MCF 10A (cell line): Measurements from ENCODE around the gene YPEL2. TPM values are rescaled to one million over a fixed set of nuclear protein-coding genes. Genes with fewer than 3 reads are reported as not detected.

Experiments
- BruUV-seq: library from RNA; stranded (reverse); fragments of 400-500 nt; replicated peaks from 2 replicates; lab custom pipeline; 2021; lab: Mats Ljungman, UMichigan
- CTCF ChIA-PET: fragments of 300-600 bp; sonication (Branson Sonifier 250); formaldehyde crosslinking; extraction: SDS; loops from one replicate; lab custom pipeline; 2021; ENCODE audit warnings: antibody characterized with exemption, inconsistent platforms; lab: Yijun Ruan, JAX
- POLR2A ChIA-PET: fragments of 300-600, 350-650 bp; sonication (Branson Sonifier 250); formaldehyde crosslinking; extraction: SDS; loops from one replicate; lab custom pipeline; 2020; ENCODE audit warnings: antibody characterized with exemption, inconsistent platforms; lab: Yijun Ruan, JAX
- DNase-seq: peaks from one replicate; pipeline ENCODE4 v3.0.0-alpha.2; 2018; ENCODE audit not compliant: unreplicated experiment
- H3K27ac Mint-ChIP-seq: one replicate; pipeline ENCODE4 v1.8.0; 2022; ENCODE audit warnings: mild to moderate bottlenecking, low read depth, mixed read lengths; ENCODE audit not compliant: unreplicated experiment
- H3K27me3 Mint-ChIP-seq: one replicate; pipeline ENCODE4 v1.8.0; 2022; ENCODE audit warnings: mixed read lengths; ENCODE audit not compliant: insufficient read depth, unreplicated experiment
- H3K36me3 Mint-ChIP-seq: one replicate; pipeline ENCODE4 v1.8.0; 2022; ENCODE audit warnings: mild to moderate bottlenecking, moderate library complexity, mixed read lengths; ENCODE audit not compliant: insufficient read depth, unreplicated experiment
- H3K4me1 Mint-ChIP-seq: one replicate; pipeline ENCODE4 v1.8.0; 2022; ENCODE audit warnings: mixed read lengths; ENCODE audit not compliant: insufficient read depth, unreplicated experiment
- H3K4me3 Mint-ChIP-seq: one replicate; pipeline ENCODE4 v1.8.0; 2022; ENCODE audit warnings: mild to moderate bottlenecking, moderate library complexity, mixed read lengths; ENCODE audit not compliant: unreplicated experiment
- H3K9me3 Mint-ChIP-seq: one replicate; pipeline ENCODE4 v1.8.0; 2022; ENCODE audit warnings: mixed read lengths; ENCODE audit not compliant: unreplicated experiment
- intact Hi-C: fragments of 100-400 bp; cut with micrococcal nuclease; formaldehyde crosslinking; loops from 2 replicates; pipeline ENCODE4 v1.14.1; 2022
- total RNA-seq: library from RNA; stranded (reverse); gene quantifications from 2 replicates; pipeline ENCODE4 v1.2.3, GENCODE V29; 2022
- TF ChIP-seq, protein P1 (sequence below): fragments of 200-600 bp; IDR thresholded peaks from one replicate; pipeline ENCODE4 v1.8.0; 2022; ENCODE audit warnings: antibody characterized with exemption, mild to moderate bottlenecking; ENCODE audit not compliant: unreplicated experiment

Gene YPEL2
- total RNA-seq, 1 experiment from 2014 or later, result 2.1 TPM

DNA sequence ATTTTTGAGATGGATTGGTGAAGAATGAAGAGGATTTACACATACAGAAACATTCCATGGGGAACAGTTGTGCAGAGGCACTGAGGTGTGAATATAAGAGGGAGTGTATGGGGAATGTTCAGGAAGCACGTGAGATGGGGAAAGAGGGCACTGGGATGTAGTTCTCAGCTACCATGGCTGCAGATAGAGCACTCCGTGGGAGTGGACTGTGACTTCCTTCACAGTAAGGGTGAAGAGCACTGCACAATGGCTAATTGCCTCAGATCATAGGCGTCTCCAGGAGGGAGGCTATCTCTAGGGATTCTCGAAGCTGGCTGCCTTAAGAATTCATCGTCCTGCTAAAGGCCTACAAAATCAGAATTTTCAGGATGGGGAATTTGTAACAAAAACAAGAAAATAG is 7.0 kb downstream of the YPEL2 start:
- H3K36me3 Mint-ChIP-seq, result no peaks in the 10 kb centered on the region
- intact Hi-C loops, result no loop called here
- no peaks in the 10 kb centered on the region for H3K27me3 Mint-ChIP-seq
- TF ChIP-seq, protein P1, sequence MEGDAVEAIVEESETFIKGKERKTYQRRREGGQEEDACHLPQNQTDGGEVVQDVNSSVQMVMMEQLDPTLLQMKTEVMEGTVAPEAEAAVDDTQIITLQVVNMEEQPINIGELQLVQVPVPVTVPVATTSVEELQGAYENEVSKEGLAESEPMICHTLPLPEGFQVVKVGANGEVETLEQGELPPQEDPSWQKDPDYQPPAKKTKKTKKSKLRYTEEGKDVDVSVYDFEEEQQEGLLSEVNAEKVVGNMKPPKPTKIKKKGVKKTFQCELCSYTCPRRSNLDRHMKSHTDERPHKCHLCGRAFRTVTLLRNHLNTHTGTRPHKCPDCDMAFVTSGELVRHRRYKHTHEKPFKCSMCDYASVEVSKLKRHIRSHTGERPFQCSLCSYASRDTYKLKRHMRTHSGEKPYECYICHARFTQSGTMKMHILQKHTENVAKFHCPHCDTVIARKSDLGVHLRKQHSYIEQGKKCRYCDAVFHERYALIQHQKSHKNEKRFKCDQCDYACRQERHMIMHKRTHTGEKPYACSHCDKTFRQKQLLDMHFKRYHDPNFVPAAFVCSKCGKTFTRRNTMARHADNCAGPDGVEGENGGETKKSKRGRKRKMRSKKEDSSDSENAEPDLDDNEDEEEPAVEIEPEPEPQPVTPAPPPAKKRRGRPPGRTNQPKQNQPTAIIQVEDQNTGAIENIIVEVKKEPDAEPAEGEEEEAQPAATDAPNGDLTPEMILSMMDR, result no peak
- H3K9me3 Mint-ChIP-seq, result no peaks in the 10 kb centered on the region
- BruUV-seq, result no TSS peak
- H3K4me3 Mint-ChIP-seq, result no peak overlapping the region
- peaks cover 7% of the 10 kb centered on the region for H3K4me1 Mint-ChIP-seq
- DNase-seq, result no peak
- POLR2A ChIA-PET, result interaction anchor here (1.9 kb wide), 1 partner anchor 28 kb away, joined by 4 read pairs; no protein-coding TSS in a partner anchor
- CTCF ChIA-PET, result interaction anchor here (0.5 kb wide), 1 partner anchor 20 kb away, joined by 4 read pairs; no protein-coding TSS in a partner anchor
- no peak overlapping the region for H3K27ac Mint-ChIP-seq

- no peak for DNase-seq
- Mint-ChIP-seq H3K27me3 (no peaks in the 10 kb centered on the region), H3K27ac (no peak overlapping the region), H3K4me1 (no peaks in the 10 kb centered on the region), H3K4me3 (no peak overlapping the region), H3K9me3 (no peaks in the 10 kb centered on the region), H3K36me3 (peaks cover 5% of the 10 kb centered on the region)
- CTCF ChIA-PET, result interaction anchor here (2.8 kb wide), 1 partner anchor 100 kb away, joined by 8 read pairs; no protein-coding TSS in a partner anchor
- POLR2A ChIA-PET, result no interaction called here
- TF ChIP-seq, protein P1, result no peak
- intact Hi-C loops, result no loop called here
- no TSS peak for BruUV-seq
Measured at GRCh38 chr17:59341922-59342321, 10.5 kb downstream of the YPEL2 start.

DNA sequence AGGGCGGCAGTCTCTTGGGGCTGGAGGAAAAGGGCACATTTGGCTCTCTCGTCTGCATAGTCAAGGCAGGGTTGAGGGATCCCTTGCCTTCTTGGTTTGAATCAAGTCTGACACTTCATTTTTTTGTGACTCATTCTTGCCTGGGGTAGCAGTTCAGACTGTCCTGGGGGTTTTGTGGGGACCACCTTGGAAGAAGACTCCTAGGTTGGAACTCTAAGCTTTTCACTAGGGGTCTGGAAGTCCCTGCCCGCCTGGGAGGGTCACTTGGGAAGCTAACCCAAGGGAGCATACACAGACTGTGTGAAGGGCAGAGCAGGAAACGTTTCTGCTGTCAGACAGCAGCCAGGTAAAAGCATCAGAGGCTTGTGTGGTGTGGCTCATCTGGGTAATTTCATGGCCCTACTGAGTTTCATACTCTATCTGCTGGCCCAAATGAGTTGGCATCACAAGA is 11.3 kb downstream of the YPEL2 start:
- intact Hi-C loops, result no loop called here
- Mint-ChIP-seq H3K9me3 (no peaks in the 10 kb centered on the region), H3K27me3 (no peaks in the 10 kb centered on the region), H3K36me3 (peaks cover 5% of the 10 kb centered on the region), H3K4me1 (no peaks in the 10 kb centered on the region), H3K4me3 (no peak overlapping the region), H3K27ac (no peak overlapping the region)
- TF ChIP-seq, protein P1, result no peak
- POLR2A ChIA-PET, result interaction anchor here (0.6 to 1.1 kb wide), 2 partner anchors 10 to 64 kb away, joined by 3 to 6 read pairs; no protein-coding TSS in a partner anchor
- no TSS peak for BruUV-seq
- DNase-seq, result no peak
- CTCF ChIA-PET, result interaction anchor here (2.8 kb wide), 1 partner anchor 99 kb away, joined by 8 read pairs; no protein-coding TSS in a partner anchor

GRCh38 chr17:59345476-59345875 is 14.0 kb downstream of the YPEL2 start:
- Mint-ChIP-seq H3K9me3 (no peaks in the 10 kb centered on the region), H3K36me3 (peaks cover 5% of the 10 kb centered on the region), H3K27me3 (no peaks in the 10 kb centered on the region), H3K27ac (no peak overlapping the region), H3K4me1 (no peaks in the 10 kb centered on the region), H3K4me3 (no peak overlapping the region)
- intact Hi-C loops, result no loop called here
- no peak for DNase-seq
- TF ChIP-seq, protein P1, result no peak
- ChIA-PET POLR2A (no interaction called here), CTCF (interaction anchor here (0.6 kb wide), 1 partner anchor 11 kb away, joined by 3 read pairs; no protein-coding TSS in a partner anchor)
- no TSS peak for BruUV-seq
